Memory B cell (primary cell): ENCODE results near the gene DIP2C.
A peak's percentile ranks its signal among the peaks of the same experiment; 100 is the strongest.

ENCODE experiments used
- ATAC-seq: fragments of 150-1000 bp; cut with Tn5 transposase; 2 replicates; pipeline ENCODE4 v1.10.0; 2021; ENCODE audit warnings: low read depth, mild to moderate bottlenecking, moderate library complexity
- DNase-seq, 2 donors: peaks; one replicate each; pipeline ENCODE4 v3.0.0; 2022; ENCODE audit warnings: low spot score in 2 of 2
- H3K27ac Mint-ChIP-seq: one replicate; pipeline ENCODE4 v1.8.0; 2022; ENCODE audit warnings: mild to moderate bottlenecking, moderate library complexity, mixed read lengths
- H3K27me3 Mint-ChIP-seq: one replicate; pipeline ENCODE4 v1.8.0; 2022; ENCODE audit warnings: mixed read lengths
- H3K36me3 Mint-ChIP-seq: one replicate; pipeline ENCODE4 v1.8.0; 2022; ENCODE audit warnings: mild to moderate bottlenecking, mixed read lengths
- H3K4me1 Mint-ChIP-seq: one replicate; pipeline ENCODE4 v1.8.0; 2022; ENCODE audit warnings: mixed read lengths
- H3K4me3 Mint-ChIP-seq: one replicate; pipeline ENCODE4 v1.8.0; 2022; ENCODE audit warnings: mild to moderate bottlenecking, moderate library complexity, mixed read lengths
- H3K9me3 Mint-ChIP-seq: one replicate; pipeline ENCODE4 v1.8.0; 2022; ENCODE audit warnings: mixed read lengths

DIP2C gene

DNA sequence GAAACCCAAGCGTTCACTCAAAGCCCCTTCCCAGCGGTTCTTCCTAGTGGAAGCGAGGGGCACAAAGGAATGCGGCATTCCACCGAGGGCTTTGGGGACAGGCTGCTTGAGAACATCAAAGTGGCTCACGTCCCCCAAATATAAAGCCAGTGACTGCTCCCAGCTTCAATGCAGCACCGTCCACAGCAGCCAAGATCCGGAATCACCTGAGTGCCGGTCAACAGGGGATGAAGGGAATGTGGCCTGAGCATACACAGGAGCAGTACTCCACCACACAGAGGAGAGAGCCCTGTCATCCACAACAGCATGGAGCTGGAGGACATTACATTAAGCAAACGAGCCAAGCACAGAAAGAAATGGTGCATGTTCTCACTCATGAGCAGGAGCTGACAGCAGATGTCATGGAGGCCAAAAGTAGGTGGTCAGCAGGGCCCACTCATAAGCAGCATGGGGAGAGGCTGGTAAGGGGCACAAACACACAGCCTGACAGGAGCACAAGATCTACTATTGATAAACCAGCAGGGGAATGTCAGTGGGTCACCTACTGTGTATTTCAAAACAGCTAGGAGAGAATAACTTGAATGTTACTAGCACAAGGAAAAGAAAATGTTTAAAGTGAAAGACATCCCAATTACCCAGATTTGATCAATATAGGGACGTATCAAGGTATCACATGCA is 79.5 kb downstream of the DIP2C start:
- H3K27ac Mint-ChIP-seq, result no peak overlapping the region
- no peak for DNase-seq
- H3K4me1 Mint-ChIP-seq, result peaks cover 2% of the 10 kb centered on the region

DNA sequence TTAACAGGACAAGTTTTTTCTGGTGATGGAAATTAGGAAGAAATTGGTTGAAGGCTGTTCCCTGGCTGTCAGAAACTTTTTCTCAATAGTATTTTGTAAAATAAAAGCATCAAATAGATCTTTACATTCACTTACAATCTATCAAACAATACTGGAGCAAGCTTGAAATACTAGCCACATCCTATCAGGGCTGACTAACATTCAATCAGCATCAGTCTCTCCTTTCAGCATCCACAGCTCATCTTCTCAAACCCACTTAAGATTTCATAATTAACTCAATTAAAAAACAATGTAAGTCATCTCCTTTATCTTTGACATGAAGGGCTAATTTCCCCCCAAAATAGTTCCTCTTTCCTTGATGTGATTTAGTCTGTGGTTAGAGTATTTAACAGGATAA is 80.2 kb downstream of the DIP2C start:
- H3K36me3 Mint-ChIP-seq, result no peaks in the 10 kb centered on the region
- H3K4me1 Mint-ChIP-seq, result peaks cover 2% of the 10 kb centered on the region
- peaks cover 6% of the 10 kb centered on the region for H3K27me3 Mint-ChIP-seq
- H3K4me3 Mint-ChIP-seq, result no peak overlapping the region
- no peak for DNase-seq
- H3K27ac Mint-ChIP-seq, result no peak overlapping the region
- H3K9me3 Mint-ChIP-seq, result peaks cover 1% of the 10 kb centered on the region
- no peak for ATAC-seq

More for the DNA sequence above, 79.5 kb downstream of the DIP2C start:
- Mint-ChIP-seq H3K27me3 (peaks cover 6% of the 10 kb centered on the region), H3K4me3 (no peak overlapping the region), H3K36me3 (no peaks in the 10 kb centered on the region), H3K9me3 (peaks cover 1% of the 10 kb centered on the region)
- ATAC-seq, result no peak

DNA sequence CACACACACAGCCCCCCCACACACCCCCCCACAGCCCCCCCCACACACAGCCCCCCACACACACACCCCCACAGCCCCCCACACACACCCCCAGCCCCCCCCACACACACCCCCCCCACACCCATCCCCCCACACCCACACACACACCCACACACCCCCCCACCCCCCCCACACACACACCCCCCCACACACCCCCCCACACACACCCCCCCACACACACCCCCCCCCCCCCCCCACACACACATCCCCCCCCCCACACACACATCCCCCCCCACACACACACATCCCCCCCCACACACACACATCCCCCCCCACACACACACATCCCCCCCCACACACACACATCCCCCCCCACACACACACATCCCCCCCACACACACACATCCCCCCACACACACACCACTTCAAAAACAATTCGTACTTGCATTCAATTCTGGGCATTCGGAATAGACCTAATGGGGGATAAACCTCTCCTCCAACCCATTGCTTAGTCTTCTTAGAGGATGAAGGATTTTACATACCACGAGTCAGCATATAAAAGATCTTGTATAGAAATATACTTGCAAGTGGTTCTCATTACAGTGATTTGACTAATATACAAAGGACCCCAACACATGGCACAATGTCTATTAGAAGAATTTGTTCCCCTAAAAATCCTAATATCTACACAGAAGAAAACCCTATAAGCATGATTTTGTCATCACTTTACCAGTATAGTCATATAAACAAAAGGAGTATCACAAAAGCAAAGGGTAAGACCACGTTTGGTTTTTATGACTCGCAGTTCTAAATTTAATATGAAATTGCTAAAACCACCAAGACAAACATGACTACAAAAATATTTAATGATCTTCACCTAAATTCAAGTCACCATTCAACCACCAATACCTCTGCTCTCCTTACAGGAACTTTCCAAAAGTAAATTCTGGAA is 80.9 kb downstream of the DIP2C start:
- H3K4me3 Mint-ChIP-seq, result no peak overlapping the region

DNA sequence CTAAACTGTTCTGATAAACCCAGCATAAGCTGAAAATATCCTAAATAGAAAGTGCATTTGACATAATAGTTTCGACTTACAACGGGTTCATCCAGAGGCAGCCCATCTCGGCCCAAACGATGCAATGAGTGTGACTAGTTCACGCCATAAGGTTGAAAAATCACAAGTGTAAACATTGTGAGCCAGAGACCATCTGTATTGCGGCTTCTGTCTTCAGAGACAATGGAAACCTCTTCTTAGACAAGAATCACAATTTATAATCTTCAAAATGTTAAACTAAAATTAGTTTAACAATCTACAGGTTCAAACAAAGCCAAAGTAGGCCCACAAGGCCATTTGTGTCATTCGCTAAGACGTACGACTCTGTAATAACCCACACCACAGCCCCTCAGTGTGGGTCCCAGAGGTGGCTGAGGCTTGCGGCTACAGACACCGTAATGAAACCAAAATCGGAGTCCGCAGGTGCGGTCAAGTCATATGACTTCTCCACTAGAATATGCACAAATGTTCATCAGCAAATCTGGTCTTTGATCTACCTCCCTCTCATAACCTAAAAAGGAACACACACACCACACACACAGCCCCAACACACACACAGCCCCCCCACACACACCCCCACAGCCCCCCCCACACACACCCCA is 81.8 kb downstream of the DIP2C start:
- peaks cover 6% of the 10 kb centered on the region for H3K27me3 Mint-ChIP-seq
- no peak for DNase-seq
- H3K27ac Mint-ChIP-seq, result no peak overlapping the region
- no peaks in the 10 kb centered on the region for H3K36me3 Mint-ChIP-seq
- H3K4me1 Mint-ChIP-seq, result peaks cover 2% of the 10 kb centered on the region
- H3K4me3 Mint-ChIP-seq, result no peak overlapping the region
- ATAC-seq, result no peak
- peaks cover 1% of the 10 kb centered on the region for H3K9me3 Mint-ChIP-seq

More for the DNA sequence above, 80.9 kb downstream of the DIP2C start:
- no peak for ATAC-seq
- Mint-ChIP-seq H3K4me1 (peaks cover 2% of the 10 kb centered on the region), H3K36me3 (no peaks in the 10 kb centered on the region), H3K9me3 (peaks cover 1% of the 10 kb centered on the region), H3K27ac (peak overlapping the region; percentile 58), H3K27me3 (peaks cover 6% of the 10 kb centered on the region)
- no peak for DNase-seq

DNA sequence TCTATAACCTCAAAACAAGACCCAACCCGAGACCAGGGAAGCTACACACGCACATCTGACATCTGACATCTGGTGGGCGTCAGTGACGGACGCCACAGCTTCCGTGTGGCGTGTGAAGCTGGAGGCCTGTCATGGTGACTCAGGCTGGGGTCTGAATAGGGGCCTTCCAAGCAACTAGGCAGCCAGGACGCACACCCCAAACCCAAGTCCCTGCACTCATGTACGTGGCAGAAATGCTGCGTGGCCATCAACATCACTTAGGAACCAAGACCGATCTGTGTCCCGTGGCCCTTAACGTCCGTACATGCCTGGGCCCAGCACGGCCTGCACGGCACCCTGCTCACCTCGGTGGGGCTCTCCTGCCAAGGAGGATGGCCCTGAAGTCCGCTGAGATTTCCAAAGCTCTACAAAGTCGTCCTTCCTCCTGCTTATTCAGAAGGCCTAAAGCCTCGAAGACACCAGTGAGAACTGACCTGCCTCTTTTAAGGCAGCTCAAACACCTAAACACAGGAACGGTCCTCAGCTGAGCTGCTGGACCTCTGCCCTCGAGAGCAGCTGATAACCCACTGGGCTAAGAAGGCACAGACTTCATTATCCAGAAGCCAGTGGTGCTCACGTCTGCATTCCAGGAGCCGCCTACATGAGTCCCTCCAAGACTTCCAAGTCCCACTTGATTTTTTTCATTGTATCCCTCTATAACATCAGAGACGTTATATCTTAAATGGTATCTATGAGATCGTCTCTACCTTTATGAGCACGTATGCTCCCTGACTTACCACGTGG is 82.5 kb downstream of the DIP2C start:
- ATAC-seq (no peak), DNase-seq (no peak)
- Mint-ChIP-seq H3K4me1 (peaks cover 2% of the 10 kb centered on the region), H3K9me3 (peaks cover 1% of the 10 kb centered on the region), H3K36me3 (no peaks in the 10 kb centered on the region), H3K27me3 (peaks cover 6% of the 10 kb centered on the region), H3K4me3 (no peak overlapping the region), H3K27ac (no peak overlapping the region)

DNA sequence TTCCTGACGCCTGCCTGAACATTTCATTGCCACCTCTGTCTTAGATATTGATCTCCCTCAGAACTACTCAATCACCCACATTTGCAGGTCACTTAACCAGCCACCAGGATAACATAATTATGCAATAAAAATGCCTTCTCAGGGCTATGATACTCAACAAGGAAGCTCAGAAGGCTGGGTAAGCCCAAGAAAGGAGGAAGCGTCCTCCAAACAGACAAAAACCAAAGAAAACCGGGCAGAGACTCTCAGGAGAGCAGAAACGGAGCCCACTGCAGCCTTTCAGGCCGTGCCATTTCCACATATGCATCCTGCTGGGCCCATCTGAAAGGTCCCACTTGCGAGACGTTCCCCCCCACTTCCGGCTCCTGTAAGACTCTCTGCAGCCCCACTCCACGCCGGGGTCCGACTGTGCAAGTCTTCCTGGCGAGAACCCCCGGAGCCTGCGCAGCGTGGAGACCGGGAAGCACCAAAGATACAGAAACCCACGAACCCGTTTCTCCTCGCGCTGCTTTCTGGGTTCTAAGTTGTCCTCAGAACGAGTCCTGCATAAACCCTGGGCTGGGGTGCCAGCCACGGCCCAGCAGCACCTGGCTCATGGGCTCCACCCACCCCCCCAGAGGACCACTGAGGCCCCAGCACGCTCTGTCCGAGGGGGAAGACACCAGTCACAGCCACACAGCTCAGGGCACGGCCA is 83.7 kb downstream of the DIP2C start:
- no peak for DNase-seq
- no peak for ATAC-seq
- no peak overlapping the region for H3K27ac Mint-ChIP-seq

DNA sequence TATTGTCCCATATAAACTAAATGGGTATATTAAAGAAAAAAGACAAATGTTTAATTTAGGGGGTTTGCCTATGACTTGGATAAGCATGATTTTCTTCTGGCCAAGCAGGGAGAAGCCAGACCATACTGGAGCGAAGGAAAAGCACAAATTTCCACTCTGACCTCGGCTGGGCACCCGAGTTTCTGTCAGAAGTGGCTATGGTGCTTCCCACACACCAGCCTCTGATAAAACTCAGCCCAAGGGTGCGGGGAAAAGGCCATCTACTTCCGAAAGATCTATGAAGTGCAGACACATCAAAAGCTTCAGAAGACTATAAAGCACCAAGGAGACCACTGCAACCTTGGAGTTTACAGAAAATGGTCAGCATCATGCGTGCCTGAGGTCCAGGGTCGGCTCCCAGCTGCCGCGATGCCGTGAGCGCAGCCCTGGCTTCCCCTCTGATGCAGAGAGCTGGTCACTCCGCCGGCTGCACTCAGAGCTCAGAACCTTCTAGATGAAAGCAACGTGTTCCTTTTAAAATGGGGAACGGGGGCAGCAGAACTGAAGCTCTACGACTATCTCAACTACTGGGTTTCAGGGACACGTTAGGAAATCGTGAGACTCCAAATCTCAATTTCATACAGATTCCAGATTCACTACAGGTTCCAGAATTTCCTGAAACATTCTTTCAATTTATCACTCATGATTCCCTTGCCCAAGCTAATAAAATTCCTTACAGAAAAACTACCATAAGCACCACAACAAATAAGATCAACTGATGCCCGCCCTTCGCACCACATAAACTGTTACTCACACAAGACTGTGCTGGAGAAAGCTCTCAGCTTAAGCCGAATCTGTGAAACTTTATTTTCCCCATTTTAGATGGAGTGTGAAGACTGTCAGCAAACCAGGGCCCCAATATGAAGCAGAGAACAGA is 84.5 kb downstream of the DIP2C start:
- Mint-ChIP-seq H3K4me1 (peaks cover 2% of the 10 kb centered on the region), H3K27me3 (peaks cover 4% of the 10 kb centered on the region), H3K9me3 (peaks cover 1% of the 10 kb centered on the region), H3K27ac (no peak overlapping the region), H3K4me3 (no peak overlapping the region), H3K36me3 (no peaks in the 10 kb centered on the region)
- DNase-seq, result no peak
- ATAC-seq, result no peak

More for the DNA sequence above, 83.7 kb downstream of the DIP2C start:
- no peaks in the 10 kb centered on the region for H3K36me3 Mint-ChIP-seq
- H3K27me3 Mint-ChIP-seq, result peaks cover 4% of the 10 kb centered on the region
- peaks cover 2% of the 10 kb centered on the region for H3K4me1 Mint-ChIP-seq
- H3K4me3 Mint-ChIP-seq, result no peak overlapping the region
- H3K9me3 Mint-ChIP-seq, result peaks cover 1% of the 10 kb centered on the region

DNA sequence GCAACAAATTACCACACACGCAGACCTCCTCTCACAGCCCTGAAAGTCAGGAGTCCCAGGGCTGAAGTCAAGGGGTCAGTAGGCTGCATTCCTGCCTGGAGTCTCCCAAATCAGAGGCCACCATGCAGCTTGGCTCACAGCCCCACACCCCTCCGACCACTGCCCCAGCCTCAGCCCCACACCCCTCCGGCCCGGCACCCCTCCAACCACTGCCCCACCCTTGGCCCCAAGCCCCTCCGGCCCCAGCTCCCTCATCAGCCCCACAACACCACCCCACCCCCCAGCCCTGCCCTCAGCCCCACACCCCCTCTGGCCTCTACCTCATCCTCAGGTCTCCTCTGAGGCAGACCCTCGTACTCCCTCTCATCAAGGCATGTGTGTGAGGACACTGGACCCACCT is 85.7 kb downstream of the DIP2C start:
- ATAC-seq (no peak), DNase-seq (no peak)
- H3K27me3 Mint-ChIP-seq, result peaks cover 5% of the 10 kb centered on the region
- H3K9me3 Mint-ChIP-seq, result peaks cover 1% of the 10 kb centered on the region
- H3K4me1 Mint-ChIP-seq, result peaks cover 2% of the 10 kb centered on the region
- H3K4me3 Mint-ChIP-seq, result no peak overlapping the region
- H3K36me3 Mint-ChIP-seq, result no peaks in the 10 kb centered on the region
- H3K27ac Mint-ChIP-seq, result no peak overlapping the region

DNA sequence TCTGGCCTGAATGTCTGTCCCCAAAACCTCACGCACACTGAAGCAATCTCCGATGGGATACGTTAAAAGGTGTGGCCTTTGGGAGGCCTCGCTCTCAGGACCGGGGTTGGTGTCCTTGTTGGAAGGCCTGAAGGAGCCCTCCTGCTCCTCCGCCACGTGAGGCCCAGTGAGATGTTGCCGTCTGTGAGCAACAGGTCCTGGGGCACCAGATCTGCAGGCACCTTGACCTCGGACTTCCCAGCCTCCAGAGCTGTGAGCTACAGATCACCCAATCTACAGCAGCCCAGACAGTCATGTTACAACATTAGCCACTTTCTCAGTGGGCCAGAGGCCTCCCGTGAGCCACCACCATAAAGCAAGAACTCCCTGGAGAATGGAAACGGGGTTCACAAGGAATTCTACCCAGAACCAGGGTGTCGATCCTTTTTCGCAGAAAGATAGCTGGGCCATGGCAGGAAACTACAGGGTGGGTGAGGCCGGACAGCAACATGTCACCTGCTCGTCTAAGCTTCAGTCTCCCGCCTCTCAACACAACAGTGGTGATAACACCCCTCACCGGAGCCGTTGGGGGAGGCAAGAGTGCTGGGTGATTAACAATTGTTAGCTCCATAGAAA is 87.0 kb downstream of the DIP2C start:
- H3K4me1 Mint-ChIP-seq, result no peaks in the 10 kb centered on the region
- no peaks in the 10 kb centered on the region for H3K36me3 Mint-ChIP-seq
- no peak overlapping the region for H3K27ac Mint-ChIP-seq
- no peak for DNase-seq
- ATAC-seq, result no peak
- peaks cover 5% of the 10 kb centered on the region for H3K27me3 Mint-ChIP-seq
- no peak overlapping the region for H3K4me3 Mint-ChIP-seq
- H3K9me3 Mint-ChIP-seq, result no peaks in the 10 kb centered on the region

DNA sequence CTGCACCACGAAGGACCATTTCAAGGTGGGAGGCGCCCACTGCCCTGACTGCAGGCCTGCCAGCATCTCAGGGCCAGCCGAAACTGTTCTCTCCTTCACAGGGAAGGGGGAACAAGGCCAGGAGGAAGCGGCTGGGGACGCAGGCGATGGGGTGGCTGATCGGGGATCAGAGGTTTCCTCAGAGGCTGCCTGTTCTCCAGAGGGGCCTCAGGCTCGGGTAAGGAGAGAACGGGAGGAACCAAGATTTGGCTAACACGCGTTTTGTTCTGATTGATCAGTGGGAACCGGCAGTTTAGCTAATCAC is 87.9 kb downstream of the DIP2C start:
- no peak for DNase-seq
- no peaks in the 10 kb centered on the region for H3K36me3 Mint-ChIP-seq
- H3K9me3 Mint-ChIP-seq, result no peaks in the 10 kb centered on the region
- no peaks in the 10 kb centered on the region for H3K4me1 Mint-ChIP-seq
- ATAC-seq, result no peak
- peaks cover 5% of the 10 kb centered on the region for H3K27me3 Mint-ChIP-seq
- no peak overlapping the region for H3K4me3 Mint-ChIP-seq
- H3K27ac Mint-ChIP-seq, result no peak overlapping the region

DNA sequence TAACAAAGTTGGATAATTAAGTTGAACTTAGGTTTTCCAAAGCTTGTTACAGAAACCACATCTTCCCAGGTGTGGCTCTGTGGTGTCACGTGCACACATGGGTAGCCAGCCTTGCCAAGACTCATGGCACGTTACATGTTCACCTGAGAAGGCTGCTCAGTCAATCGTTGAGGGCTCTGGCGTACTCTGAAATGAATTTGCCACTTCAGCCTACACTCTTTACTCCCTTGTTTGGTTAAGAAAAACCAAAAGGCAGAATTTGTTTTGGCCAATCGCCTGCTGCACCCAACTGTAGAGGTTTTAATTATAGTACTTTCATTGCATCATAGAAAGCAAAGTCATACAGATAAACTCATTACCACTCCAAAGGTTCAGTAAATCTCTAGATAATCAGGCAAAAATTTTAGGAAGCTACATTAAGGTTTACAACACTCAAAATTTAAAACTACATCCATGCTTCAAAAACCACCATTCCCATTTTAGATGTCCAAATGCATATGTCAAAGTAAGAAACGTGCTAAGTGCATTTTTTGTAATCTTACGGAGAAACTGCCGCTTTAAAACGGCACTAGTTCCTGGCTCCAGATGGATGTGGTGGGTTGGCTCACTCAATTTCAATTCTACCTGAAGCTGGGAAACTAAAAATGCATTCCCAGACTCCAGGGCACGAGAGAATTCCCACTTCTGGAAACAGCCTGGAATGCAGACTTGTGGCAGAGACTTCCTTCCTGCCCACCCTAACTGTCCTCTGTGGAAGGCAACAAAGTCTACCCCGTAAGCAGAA is 88.4 kb downstream of the DIP2C start:
- Mint-ChIP-seq H3K36me3 (no peaks in the 10 kb centered on the region), H3K9me3 (no peaks in the 10 kb centered on the region), H3K4me1 (no peaks in the 10 kb centered on the region), H3K4me3 (no peak overlapping the region), H3K27ac (no peak overlapping the region), H3K27me3 (peaks cover 5% of the 10 kb centered on the region)
- DNase-seq (no peak), ATAC-seq (no peak)

DNA sequence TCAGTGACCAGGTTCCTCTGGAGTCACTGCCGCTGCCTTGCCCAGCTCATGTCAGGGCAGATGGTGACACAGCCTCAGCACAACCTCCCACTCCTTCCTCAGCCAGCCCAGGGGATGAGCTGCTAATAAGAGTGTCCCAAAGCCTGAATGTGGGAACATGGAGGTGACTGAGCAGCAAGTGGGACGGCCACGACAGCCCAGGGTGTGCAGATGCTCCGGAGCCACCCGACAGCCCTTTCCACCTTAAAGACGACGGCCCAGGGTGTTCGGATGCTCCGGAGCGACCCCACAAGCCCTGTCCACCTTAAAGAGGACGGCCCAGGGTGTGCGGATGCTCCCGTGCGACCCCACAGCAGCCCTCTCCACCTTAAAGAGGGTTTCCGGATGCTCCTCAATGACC is 89.2 kb downstream of the DIP2C start:
- Mint-ChIP-seq H3K27ac (no peak overlapping the region), H3K27me3 (peaks cover 5% of the 10 kb centered on the region), H3K36me3 (no peaks in the 10 kb centered on the region), H3K4me1 (no peaks in the 10 kb centered on the region), H3K9me3 (no peaks in the 10 kb centered on the region), H3K4me3 (no peak overlapping the region)
- ATAC-seq (no peak), DNase-seq (no peak)
